ENCODE data around the gene SLC6A18.

SLC6A18 gene

GRCh38 chr5:1187950-1188334, 37.2 kb upstream of the SLC6A18 start:
- no peak for DNase-seq

GRCh38 chr5:1188464-1188863, 36.7 kb upstream of the SLC6A18 start:
- DNase-seq: no peak

DNA sequence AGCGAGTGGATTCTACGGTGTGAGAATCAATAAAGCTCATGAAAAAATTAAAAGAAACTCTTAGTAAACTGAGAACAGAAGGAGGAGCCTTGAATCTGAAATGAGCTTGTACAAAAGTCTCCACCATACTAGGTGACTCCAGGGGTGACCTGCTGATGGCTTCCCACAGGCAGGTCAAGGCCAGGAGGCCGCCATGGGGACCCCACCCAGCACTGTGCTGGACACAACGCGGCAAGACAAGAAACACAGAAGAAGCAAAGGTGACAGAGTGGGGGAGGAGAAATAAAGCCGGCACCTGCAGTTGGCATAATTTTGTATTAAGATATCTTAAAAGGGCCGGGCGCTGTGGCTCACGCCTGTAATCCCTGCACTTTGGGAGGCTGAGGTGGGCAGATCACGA, 35.9 kb upstream of the SLC6A18 start:
- no peak for DNase-seq

- no peak for DNase-seq
Observed at GRCh38 chr5:1190278-1190677, 34.9 kb upstream of the SLC6A18 start.

- DNase-seq: no peak
Observed at GRCh38 chr5:1190837-1191239, 34.3 kb upstream of the SLC6A18 start.

GRCh38 chr5:1192971-1193590, 32.1 kb upstream of the SLC6A18 start:
- no peak for DNase-seq

GRCh38 chr5:1193591-1193985, 31.6 kb upstream of the SLC6A18 start:
- DNase-seq: no peak

DNA sequence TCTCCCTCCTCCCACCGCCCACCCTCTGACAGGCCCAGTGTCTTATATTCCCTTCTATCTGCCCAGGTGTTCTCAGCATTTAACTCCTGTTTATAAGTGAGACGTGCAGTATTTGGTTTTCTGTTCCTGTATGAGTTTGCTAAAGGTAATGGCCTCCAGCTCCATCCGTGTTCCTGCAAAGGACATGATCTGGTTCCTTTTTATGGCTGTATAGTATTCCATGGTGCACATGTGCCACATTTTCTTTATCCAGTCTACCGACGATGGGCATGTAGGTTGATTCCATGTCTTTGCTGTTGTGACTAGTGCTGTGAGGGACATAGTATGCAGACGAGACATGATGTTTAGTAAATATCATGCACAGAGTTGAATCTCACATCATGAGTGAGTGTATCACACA, 30.8 kb upstream of the SLC6A18 start:
- DNase-seq: no peak

DNA sequence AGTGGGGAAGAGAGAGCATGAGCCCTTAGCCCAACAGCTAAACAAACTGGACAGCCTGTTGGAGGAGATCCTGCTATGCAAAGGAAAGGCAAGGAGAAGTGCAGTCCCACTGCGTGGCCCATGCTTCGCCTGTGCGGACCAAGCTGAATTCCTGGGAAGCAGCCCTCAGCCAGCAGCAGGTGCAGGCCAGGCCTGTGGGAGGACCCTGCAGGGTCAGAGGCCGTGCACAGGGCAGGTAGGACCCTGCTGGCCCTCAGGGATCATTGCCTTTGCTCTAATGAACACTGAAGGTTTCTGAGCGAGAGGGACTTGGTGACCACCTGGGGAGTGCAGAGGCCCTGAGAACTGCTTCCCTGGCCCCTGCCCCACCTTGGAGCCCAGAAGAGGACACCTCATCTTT, 29.7 kb upstream of the SLC6A18 start:
- DNase-seq: no peak

GRCh38 chr5:1195916-1196315, 29.3 kb upstream of the SLC6A18 start:
- no peak for DNase-seq

- DNase-seq: no peak
Observed at GRCh38 chr5:1196562-1196961, 28.6 kb upstream of the SLC6A18 start.

GRCh38 chr5:1197876-1198666, 27.1 kb upstream of the SLC6A18 start:
- no peak for DNase-seq

GRCh38 chr5:1199340-1199648, 25.9 kb upstream of the SLC6A18 start:
- no peak for DNase-seq

DNA sequence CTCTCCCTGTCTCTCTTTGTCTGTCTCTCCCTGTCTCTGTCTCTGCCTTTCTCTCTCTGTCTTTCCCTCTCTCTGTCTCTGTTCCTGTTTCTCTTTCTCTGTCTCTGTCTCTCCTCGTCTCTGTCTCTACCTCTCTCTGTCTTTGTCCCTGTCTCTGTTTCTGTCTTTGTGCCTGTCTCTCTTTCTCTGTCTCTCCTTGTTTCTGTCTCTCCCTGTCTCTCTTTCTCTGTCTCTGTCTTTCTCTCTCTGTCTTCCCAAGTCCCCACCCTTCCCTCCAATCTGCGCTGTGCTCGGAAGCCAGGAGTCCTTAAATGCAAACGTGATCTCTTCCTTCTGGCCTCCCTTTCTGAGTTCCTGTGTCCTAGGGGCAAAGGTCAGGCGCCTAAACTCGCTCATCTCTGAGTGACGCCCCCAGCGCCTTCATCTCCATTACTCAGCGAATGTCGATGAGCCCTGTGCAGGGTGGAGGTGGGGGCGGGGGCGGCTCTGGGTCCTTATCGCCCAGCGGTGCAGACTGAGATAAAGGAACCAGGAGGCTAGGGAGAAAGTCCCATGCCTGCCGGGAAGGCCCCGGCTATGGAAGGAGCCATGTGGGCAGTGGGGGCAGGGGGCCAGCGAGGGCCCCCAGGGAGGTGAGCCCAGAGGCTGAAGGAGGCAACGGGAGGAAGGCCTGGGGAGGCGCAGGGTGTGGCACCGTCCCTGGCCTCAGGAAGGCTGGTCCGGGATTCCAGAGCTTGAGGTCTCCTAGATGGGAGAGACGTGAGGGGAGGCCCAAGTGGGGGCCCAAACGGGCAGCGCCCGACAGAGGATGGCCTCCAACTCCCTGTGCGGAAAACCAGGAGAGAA, 25.3 kb upstream of the SLC6A18 start:
- DNase-seq: no peak

DNA sequence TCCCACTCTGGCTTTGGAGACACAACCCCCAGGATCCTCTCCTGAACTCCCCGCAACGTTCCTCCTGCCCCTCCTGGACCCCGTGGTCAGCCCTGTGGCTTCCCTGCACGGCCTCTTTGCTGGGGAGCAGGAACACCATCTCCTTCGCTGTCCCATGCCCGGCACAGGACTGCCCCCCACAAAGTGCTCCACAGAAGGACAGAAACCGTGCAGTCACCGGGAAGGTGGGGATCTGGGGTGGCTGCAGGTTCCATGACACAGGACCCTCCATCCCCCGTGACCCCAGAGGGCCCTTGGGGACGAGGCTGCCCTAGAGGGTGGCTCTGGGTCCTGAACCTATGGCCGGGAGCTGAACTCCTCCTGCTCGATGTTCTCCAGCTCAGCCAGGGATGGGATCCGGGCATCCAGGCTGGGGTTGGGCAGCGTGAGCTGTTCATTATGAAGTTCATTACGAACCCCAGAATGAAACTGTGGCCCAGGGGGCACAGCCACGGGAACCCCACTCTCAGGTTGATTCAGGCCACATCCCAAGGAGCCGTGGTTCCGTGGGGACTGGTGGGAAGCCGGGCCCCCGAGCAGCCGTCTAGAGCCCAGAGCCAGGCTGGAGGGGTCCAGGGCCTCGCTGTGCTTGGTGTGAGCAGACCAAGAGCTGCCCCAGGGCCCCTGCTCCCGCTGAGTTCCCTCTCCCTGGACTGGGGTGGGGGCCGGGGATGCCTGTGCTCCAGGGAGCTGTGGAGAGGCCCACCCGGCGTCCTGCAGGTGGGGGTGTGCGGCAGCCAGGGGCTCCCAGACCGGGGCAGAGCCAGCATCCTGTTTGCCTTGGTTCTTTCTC, 24.5 kb upstream of the SLC6A18 start:
- DNase-seq: no peak

GRCh38 chr5:1201327-1202025, 23.7 kb upstream of the SLC6A18 start, which contains the start of gene SLC6A19:
Gene SLC6A19 (plus strand): TSS chr5:1201595. CDS start chr5:1201651, 56 bp downstream.
- DNase-seq: no peak

DNA sequence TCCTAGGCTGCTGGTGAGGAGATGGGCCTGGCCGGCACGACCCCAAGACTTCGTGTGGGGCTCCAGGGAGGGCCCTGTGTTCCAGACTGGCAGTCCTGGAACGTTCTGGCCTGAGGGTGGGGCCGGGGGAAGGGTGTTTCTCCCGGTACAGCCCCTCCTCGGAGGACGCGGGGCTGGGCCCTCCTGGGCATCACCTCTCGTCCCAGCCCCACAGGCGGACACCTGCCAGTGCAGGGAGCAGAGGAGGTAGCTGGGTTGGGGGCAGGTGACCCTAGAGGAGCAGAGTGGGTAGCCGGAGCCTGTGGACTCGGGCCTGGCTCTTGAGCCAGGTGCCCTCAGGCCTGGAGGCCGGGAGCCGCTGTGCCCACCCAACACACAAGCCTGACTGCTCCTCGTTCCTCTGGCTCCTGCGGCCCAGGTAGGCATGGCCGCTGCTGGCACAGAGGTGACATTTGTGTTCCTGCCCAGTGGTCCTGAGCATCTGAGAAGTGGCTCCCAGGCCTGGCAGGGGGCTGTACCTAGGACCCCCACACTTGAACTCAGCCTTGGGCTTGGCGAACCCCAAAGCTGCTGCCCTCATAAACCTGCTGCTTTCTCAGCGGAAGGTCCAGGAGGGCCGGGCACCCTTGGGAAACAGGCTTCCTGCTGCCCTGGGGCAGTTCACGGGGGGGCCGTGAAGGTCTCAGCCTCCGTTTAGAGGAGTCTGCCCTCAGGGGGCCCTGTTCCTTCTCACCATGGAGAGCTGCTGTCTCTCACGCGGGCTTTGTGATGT, 23.0 kb upstream of the SLC6A18 start:
- DNase-seq: no peak

GRCh38 chr5:1202798-1203185, 22.4 kb upstream of the SLC6A18 start:
- DNase-seq: no peak

DNA sequence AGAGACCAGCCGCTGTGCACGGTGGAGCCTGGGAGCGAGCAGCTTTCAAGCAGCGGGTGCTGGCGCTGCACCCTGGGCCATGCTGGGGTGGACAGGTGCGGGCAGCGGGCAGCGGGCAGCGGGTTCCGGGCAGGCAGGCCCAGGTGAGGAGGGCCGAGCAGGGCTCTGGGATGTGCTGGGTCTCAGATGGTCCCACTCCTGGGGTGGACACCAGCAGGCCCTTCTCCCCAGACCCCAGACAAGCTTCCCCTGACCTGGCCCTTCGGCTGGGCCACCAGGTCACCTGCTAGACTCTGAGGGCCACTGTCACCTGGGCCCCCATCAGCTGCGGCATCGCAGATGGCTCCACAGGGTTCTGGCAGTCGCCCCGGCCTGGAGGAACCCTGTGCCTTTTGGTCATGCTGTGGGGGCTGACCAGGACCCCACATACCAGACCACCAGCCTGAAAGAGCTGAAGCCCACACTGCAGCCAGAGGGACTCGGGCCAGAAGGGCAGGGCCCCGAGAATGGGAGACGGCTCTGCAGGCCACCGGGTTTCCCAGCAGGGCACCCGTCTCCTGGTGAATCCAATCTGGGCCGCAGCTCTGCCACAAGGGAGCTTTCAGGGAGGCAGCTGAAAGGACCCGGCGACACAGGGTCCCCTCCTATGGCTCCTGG, 21.7 kb upstream of the SLC6A18 start:
- no peak for DNase-seq

DNA sequence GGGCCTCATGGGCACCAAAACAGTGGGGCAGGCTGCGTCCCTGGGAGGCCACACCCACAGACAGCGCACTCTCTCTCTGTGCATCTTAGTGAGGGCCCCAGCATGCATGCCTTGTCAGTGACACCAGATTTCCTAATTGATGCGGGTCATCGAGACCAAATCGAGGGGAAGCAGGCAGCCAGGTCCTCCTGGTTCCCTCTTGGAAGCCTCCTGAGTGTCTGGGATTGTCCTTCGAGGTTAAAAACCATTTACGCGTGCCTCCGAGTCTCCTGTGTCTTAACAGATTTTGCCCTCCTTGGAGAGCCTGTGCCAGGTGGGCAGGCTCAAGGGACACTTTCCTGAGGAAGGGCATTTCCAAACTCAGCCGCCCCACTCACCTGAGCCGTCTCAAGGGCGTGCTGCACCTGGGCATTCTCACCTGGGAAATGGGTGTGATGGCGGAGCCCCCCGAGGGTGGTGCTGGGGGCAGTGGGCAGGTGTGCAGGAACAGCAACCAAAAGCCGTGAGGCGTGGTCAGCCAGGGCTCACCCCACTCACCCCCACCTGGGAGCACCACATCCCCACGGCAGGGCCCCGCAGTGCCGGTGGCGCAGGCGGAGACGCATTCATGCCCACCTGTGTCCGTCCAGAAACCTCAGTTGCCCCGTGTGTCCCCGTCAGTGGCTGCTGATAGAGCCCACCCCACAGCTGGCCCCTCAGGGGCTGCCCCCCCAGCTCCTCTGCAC, 21.1 kb upstream of the SLC6A18 start:
- no peak for DNase-seq

All from NCI-H526 treated with DMSO at 0.1 percent for 48 hours (cell line).